ENCODE measurements around the gene VPS13D.
"Not testable (repeated sequence)": the region's sequence is repeated elsewhere in the genome, so short reads cannot be mapped to it uniquely, and the experiment has no call there.

Gene VPS13D

DNA sequence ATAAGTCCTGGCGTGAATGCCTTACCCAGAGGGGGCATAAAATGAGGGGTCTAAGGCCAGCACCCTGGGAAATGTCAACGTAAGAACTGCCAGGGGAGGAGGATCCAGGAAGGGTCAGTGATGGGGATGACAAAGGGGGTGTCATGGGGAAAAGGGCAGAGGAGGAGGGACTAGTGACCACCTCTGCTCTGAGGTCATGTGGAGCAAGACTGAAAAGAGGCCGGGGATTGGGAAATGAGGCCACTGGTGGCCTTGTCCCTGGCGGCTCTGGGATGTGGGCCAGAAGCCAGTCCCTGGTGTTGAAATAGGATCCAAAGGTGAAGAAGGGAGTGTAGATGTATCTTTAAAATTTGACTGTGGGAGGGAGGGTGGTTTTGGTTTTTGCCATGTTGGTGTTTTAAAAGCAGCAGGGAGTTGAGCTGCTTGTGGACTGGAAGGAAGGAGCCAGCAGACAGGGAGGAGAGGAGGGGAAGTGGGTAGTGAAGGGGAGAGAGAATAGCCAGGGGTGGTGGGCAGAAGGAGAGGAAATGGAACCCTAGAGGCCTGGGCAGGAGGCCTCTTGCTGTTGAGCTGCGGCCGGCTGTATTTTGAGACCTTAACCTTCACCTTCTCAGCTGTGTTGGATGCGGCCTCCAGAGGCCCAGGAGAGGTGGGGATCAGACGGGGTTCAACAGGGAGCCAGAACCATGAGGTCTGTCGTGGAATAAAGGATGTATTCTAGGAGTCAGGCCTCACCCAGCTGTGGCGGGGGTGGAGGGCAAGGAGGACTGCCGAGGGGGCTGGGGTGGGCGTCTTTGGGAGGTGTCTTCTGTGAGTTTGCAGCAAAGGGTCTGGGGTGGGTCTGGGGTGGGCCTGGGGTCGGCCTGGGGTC lies 295.7 kb downstream of the VPS13D start:
- no peak for DNase-seq

DNA sequence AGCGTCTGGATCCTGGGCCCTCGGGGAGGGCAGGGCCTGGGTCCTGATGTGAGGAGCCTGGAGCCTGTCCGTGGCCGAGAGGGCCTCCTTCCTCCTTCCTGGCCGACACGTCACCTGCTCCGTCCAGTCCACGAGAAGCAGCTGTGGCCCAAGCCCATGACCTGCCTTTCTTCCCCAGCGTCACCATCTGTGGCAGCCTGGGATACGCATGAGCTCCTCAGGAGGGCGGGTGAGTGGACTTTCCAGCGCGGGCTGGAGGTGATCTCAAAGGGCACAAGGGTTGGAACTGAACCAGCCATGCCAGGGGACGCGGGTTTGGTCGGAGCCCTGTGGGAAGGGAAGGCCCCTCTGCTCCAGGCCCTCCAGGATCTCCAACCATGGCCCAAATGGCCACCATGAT lies 297.7 kb downstream of the VPS13D start:
- DNase-seq = no peak

DNA sequence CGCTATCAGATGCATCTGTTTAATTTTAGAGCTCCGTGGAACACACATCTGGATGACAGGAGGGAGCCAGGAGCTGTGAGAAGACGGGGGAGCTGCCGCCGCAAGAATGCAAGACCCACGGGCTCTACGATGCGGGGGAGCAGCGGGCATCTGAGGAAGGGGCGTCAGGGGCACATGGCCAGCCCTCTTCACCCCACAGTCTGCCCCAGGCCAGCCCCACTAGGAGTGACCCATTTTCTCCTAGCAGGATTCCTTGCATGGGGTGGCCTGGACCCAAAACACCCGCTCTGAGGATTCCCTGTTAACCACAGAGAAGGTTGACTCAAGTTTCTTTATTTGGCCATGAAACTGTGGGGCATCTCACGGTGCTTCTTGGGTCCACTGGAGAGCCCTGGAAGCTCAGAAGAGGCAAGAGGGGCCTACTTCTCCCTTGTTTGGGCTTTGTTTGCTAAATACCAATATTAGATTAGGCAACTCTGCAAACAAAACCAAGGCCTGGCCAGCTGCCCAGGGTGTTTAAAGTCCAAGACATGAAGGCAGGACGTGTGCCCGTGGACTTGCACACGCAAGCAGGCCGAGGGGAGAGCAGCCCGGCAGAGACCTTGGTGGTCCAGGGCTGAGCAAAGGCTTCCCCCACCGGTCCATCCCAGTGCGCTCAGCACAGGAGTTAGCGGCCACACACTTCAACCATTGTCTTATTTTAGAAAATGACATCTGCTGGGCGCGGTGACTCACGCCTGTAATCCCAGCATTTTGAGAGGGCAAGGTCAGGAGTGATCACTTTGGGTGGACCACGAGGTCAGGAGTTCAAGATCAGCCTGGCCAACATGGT lies 298.4 kb downstream of the VPS13D start:
- DNase-seq = no peak

DNA sequence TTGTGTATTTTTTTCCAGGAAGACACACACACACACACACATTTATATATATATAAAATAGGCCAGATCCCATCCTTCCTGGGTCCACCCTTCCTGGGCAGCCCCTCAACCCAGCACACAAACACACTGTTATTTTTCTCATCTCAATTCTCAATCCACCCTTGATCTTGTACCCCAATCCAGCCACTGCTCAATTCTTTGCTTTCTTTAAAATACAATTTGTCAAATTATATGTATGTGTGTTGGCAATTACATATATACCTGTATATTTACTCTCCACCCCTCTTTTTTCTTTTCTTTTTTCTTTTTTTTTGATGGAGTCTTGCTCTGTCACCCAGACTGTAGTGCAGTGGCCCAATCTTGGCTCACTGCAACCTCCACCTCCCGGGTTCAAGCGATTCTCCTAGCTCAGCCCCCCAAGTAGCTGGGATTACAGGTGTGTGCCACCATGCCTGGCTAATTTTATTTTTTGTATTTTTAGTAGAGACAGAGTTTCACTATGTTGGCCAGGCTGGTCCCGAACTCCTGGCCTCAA lies 299.9 kb downstream of the VPS13D start:
- DNase-seq = no peak

DNA sequence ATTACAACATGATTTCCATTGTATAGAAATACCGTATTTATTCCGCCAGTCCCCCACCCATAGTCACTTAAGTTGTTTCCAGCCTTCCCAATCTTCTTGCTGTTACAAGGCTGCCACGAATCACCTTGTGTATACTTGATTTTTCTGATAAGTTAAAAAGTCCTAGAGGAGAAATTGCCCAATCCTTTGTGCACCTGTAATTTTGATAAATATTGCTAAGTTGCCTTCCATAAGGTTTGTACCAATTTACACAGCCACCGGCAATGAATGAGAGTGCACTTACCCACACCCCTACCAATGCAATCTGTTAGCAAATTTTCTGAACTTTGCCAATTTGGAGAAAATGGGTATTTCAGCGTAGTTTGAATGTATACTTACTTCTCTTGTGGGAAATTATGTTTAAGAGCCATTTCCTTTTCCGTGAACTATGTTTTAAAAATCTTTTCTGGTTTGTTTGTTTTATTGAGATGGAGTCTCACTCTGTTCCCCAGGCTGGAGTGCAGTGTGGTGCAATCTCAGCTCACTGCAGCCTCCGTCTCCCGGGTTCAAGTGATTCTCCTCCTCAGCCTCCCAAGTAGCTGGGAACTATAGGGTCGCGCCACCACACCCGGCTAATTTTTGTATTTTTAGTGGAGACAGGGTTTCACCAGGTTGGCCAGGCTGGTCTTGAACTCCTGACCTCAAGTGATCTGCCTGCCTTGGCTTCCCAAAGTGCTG lies 300.8 kb downstream of the VPS13D start:
- DNase-seq = no peak

DNA sequence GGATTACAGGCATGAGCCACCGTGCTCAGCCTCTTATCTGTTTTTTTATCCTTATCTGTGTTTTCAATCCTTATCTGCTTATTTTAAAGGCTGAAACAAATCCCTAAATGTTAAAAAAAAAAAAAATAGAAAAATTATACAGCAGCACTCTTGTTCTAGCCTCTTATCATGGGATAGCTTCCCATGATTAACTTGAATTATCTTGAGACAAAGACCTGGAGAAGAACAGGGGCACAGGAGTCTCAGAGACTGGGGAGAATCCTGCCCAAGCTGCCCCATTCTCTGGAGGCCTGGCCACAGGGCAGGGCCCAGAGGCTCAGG lies 301.3 kb downstream of the VPS13D start:
- DNase-seq = no peak

DNA sequence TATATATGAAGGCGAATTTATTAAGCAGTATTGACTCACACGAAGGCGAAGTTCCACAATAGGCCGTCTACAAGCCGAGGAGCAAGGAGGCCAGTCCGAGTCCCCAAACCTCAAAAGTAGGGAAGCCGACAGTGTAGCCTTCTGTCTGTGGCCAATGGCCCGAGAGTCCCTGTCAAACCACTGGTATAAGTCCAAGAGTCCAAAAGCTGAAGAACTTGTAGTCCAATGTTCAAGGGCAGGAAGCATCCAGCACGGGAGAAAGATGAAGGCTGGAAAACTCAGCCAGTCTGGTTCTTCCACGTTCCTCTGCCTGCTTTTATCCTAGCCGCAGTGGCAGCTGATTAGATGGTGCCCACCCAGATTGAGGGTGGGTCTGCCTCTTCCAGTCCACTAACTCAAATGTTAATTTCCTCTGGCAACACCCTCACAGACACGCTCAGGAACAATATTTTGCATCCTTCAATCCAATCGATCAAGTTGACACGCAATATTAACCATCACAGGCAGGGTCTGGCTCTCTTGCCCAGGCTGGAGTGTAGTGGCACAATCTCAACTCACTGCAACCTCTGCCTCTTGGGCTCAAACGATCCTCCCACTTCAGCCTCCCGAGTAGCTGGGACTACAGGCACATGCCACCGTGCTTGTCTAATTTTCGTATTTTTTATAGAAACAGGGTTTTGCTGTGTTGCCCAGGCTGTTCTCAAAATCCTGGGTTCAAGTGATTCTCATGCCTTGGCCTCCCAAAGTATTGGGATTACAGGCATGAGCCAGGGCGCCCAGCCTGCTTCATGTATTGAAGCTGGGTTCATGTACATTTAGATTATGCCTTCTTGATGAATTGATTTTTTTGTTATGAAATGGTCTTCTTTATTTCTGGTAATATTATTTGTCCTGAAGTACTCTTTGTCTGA lies 302.8 kb downstream of the VPS13D start:
- DNase-seq = no peak

DNA sequence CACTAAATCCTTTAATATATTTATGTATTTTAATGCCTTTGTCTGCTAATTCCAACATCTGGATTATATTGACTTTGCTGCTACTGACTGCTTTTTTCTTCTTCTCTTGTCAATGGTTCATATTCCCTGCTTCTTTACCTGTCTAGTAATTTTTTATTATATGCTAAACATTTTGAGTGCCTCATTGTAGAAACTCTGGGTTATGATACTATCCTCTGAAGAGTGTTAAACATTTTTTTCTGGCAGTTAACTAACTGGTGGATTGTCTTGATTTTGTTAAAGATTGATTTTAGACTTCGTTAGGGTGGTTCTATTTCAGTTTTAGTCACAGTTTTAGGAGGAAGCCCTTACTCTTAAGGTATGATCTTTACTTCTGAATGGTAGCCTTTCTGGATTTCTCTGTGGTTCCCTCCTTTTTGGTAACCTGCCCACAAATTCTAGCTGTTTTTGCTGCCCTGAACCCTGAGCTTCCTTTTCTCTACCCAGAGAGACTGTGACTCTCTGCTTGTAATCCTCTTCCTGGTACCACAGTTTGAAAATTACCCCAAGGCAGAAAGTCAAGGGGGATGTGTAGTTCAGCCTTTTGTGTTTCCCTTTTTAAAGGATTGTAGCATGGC lies 306.3 kb downstream of the VPS13D start:
- DNase-seq = no peak

DNA sequence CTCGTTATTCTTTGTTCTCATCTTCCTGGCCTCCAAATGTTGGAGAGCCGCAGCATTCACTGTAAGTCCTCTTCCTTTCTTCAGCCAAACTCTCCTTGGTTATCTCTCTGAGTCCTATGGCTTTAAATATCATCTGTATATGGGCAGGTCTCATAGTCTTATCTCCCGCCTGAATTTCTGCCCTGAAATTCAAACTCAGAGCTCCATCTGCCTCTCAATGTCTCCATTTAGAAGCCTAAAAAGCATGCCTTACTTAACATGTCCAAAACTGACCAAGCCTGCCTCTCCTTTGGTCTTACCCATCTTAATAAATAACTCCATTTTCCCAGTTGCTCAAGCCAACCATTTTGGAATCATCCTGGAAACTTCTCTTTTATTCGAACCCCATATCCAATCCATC lies 307.5 kb downstream of the VPS13D start:
- DNase-seq = no peak

DNA sequence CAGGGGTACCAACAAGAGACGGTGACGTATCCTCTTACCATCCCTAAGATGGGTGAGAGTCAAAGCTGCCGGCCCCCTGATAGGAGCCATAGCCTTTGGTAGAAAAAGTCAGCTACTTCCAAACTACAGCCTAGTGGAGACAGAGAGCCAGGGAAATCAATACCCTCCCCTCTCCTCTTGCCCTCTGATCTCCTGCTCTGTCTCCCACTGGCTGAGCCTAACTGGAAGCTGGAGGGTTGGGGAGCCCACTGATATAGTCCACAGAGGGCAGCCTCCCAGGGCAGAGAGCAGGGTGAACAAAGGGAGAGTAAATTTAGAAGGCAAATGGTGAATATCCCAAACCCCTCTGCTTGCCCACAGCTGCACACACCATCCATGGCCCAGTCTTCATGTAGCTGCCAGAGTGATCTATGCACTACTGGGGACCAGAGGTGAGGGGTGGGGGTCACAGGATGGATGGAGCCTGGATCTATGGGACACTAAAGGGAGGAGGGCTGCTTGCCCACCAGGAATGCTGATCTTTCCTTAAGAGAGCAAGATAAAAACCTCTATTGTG lies 308.2 kb downstream of the VPS13D start:
- DNase-seq = no peak

DNA sequence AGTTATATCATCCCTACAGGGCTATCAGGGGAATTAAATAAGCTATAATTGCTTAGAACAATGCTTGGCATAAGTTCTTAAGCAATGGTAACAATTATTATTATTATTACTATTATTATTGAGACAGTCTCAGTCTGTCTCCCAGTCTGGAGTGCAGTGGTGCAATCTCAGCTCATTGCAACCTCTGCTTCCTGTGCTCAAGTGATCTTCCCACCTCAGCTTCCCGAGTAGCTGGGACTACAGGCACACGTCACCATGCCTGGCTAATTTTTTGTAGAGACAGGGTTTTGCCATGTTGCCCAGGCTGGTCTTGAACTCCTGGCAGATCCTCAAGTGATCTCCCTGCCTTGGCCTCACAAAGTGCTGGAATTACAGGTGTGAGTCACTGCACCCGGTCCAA lies 308.7 kb downstream of the VPS13D start:
- DNase-seq = not testable (repeated sequence)

DNA sequence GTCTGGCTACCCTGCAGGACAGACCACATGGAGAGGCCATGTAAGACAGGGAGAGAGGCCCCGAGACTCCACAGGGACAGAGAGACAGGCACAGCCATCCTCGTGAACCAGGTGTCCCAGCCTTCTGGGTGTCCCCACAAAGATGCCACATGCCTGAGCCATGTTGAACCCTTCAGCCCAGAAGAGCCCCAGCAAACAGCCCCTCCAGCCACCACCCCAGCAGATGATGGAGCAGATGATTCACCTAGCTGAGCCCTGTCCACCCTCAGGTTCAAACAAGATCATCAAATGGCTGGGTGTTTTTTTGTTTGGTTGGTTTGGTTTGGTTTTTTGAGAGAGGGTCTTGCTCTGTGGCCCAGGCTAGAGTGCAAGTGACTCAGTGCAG lies 309.5 kb downstream of the VPS13D start:
- DNase-seq = no peak

DNA sequence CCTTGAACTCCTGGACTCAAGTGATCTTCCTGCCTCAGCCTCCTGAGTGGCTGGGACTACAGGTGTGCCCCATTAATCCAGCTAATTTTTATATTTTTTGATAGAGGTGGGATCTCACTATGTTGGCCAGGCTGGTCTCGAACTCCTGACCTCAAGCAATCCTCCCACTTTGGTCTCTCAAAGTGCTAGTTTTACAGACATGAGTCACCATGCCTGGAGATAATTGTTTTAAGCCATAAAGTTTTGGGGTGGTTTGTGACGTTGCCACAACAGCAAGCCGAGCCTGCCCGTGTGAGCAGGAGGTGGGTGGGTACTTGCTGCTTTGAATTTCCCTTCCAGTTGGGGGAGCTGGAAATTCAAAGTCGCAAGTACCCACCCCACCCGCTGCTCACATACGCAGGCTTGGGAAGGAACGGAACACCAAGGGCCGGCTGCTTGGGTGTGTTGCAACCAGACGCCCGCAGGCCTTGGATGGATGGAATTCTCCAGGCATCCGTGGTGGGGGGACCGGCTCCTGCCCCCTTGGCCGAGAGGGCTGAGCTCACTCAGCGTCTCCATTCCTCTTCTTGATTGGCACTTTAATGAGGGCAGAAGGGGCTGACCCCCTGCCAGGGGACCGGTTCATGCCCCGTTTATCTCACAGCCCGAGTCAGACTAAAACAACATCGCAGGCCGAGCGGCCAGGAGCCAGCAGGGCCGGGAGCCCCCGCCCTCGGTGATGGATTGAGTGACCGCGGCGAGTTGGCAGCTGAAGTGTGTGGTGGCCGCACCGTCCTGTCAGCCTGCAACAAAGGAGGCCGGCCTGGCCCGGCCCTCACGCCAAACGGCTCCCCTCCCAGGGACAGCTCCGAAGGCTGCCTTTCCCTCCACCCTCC lies 310.1 kb downstream of the VPS13D start:
- no peak for DNase-seq

DNA sequence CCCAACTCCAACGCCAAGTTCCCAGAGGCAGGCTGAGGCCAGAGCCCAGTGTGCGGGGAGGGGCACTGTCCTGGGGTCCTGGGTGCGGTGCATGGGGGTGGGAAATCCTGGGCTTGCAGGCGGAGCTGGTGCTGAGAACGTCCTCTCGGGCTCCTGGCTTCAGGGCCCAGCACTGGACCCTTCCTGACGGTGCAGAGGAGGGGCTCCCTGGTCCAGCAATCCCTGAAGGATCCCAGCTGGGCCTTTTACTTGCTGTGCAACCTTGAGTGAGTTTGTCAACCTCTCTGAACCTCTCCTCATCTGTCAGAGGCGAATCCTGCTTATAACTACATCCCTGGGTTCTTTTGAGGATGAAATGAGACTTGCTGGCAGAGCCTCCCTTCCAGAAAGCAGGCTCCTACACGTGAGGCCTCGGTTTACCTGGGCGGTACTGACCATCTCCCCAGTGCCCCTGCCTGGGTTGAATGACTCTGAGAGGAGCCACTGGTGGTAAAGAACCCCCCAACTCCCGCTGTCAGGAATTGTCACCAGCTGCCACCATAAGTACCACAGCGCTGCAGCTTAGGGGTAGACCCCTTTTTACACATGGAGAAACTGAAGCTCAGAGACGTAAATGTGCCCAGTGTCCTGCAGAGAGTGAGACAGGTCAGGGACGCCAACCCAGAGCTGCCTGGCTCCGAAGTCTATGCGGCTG lies 310.9 kb downstream of the VPS13D start:
- no peak for DNase-seq

DNA sequence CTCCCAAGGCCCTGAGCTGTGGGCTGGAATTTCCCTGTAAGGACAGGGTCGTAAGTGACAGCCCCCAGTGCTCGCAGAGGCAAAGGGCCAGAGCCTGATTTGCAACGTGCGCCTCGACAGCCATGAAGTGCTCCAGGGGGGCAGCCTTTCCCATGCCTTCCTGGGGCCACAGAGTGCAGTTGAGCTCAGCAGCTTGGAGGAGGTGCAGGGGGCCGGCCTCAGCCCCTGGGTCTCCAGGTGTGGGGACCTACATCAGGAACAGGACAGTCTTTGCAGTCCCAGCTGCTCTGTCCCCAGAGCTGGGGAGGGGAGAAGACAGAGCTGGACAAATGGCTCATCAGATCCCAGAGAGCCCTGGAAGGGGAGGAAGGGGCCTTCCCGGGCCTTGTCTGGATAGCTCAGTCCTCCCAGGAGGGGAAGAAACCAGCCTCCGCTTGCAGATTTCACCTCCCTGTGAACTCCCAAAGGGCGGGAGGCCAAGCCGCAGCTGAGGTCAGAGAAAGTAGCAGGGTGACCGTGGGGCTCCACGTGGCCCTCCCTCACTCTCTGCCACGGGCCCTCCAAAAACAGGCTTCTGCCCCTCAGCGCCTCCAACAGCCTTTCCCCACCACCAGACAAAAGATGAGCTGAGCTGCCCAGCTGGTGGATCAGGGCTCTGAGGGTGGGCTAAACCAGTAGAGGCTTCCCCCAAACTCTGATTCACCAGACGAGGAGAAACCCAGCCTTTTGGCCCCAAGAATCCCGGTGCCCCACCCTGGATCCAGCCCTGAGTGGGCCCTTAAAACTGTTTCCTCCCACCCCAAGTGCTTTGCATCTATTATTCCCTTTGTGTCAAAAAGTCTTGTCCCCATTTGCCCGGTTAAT lies 311.7 kb downstream of the VPS13D start:
- no peak for DNase-seq

DNA sequence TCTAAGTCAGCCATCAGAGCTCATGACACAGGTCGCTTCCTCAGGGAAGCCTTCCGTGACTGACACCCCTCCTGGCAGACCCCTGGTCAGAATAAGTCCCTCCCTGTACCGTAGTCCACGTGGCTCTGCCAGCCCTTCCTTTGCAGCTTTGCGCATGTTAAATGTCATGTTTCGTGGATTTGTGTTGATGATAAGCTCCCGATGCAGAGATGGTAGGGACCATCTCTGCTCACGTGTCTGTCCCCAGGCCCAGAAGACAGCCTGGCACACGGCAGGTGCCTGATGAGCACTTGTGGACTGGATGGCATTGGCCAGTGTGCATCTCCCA lies 312.3 kb downstream of the VPS13D start:
- no peak for DNase-seq

DNA sequence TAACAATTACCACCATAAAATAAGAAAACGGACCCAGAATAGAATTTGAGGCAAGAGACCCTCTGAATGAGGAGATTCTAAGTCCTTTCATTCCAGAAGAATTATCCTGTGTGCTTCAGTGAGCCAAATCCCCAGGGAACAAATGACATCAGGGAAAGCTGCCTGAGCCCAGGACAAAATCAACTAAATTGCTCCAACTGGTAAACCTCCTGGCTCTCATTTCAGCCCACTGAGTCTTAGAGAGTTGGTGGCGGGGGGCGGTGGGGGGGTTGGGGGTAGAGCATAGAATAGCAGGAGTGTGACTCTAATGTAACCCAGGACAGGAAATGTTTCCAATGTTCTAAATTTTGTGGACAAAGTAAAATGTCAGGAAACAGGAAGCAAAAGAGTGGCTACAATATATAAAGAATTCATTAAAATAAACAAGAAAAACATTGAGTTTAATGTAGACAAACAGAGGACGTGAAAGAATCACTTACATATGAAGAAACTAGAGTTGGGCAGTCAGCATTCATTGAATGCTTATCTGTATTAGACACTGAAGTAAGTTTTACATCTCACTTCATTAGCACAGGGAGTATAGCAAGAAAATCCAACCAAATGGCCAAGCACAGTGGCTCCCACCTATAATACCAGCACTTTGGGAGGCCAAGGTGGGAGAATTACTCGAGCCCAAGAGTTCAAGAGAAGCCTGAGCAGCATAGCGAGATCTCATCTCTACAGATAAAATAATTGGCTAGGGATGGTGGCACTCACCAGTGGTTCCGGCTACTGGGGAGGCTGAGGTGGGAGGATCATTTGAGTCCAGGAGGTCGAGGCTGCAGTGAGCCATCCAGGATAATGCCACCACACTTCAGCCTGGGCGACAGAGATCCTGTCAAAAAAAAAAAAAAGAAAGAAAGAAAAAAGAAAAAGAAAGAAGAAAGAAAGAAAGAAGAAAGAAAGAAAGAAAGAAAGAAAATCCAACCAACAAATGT lies 313.1 kb downstream of the VPS13D start:
- DNase-seq = no peak

DNA sequence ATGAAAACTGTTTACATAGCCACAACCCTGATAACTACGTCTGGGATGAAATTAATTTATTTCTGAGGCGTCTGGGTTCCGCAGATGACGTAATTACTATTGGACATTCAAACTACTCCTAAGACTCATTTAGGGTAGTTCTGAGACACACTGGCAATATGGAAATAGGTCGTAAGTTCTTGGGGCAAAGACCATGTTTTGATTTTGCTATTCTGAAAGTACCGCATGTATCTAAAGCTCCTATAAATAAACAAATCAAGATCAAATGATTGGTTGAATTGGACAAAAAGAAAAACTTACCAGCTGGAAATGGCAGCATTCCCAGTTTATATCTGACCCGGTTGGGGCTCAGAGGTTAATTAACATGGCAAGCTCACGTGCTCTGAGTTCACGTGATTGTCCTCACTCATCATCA lies 313.9 kb downstream of the VPS13D start:
- DNase-seq = no peak
